ENCODE measurements around the gene KCNH1.

DNA sequence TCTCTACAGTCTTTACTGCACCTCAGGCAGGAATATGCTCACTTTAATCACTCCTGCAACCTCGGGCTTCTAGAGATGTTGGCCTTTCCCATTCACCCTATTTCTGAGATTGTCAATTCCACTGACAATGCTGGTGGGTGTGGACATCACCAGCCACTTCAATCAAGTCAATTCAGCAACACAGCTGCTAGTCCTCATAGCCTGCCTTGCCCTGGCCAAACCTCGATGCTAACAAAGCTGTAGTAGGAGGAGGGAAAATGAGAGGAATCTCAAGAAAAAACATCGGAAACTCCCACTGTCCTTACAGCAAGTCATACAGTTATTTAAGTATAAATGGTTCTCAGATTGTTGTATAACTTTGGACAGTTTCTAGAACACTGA, 155.0 kb downstream of the KCNH1 start:
- TF ChIP-seq, protein P1, sequence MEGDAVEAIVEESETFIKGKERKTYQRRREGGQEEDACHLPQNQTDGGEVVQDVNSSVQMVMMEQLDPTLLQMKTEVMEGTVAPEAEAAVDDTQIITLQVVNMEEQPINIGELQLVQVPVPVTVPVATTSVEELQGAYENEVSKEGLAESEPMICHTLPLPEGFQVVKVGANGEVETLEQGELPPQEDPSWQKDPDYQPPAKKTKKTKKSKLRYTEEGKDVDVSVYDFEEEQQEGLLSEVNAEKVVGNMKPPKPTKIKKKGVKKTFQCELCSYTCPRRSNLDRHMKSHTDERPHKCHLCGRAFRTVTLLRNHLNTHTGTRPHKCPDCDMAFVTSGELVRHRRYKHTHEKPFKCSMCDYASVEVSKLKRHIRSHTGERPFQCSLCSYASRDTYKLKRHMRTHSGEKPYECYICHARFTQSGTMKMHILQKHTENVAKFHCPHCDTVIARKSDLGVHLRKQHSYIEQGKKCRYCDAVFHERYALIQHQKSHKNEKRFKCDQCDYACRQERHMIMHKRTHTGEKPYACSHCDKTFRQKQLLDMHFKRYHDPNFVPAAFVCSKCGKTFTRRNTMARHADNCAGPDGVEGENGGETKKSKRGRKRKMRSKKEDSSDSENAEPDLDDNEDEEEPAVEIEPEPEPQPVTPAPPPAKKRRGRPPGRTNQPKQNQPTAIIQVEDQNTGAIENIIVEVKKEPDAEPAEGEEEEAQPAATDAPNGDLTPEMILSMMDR (IDR thresholded peaks at IDR 0.05; ENCODE audit: poor library complexity) = no peak
- TF ChIP-seq EZH2 (IDR thresholded peaks at IDR 0.05; ENCODE audit: borderline replicate concordance) = no peak
